Tibial nerve (tissue), 4 donors: ENCODE data around the gene CST4. TPM values are rescaled to one million over a fixed set of nuclear protein-coding genes. Genes with fewer than 3 reads are reported as not detected.

Source experiments
- DNase-seq, 2 donors: peaks; one replicate each; pipeline ENCODE4 v3.0.0-alpha.2; 2019; ENCODE audit warnings: low spot score in 2 of 2
- H3K27ac ChIP-seq, 4 donors: fragments of 200-600 bp; sonication (generic) in 3 of 4; one replicate each; pipeline ENCODE4 v1.5.1; 2017 to 2019; ENCODE audit warnings: mild to moderate bottlenecking in 1 of 4
- H3K27me3 ChIP-seq, 2 donors: fragments of 200-600 bp; sonication (generic) in 1 of 2; one replicate each; pipeline versions ENCODE4 v1.5.1 to v1.6.0; 2017 to 2019
- H3K36me3 ChIP-seq, 3 donors: fragments of 200-600 bp; sonication (generic); one replicate each; pipeline ENCODE4 v1.5.1; 2018 to 2019
- H3K4me1 ChIP-seq, 4 donors: fragments of 200-600 bp; sonication (generic) in 3 of 4; one replicate each; pipeline ENCODE4 v1.5.1; 2017 to 2019
- H3K4me3 ChIP-seq, 4 donors: fragments of 200-600 bp; sonication (generic) in 3 of 4; one replicate each; pipeline ENCODE4 v1.5.1; 2017 to 2019; ENCODE audit warnings: mild to moderate bottlenecking in 1 of 4, moderate library complexity in 1 of 4
- H3K9me3 ChIP-seq, 4 donors: fragments of 200-600 bp; sonication (generic) in 3 of 4; one replicate each; pipeline ENCODE4 v1.5.1; 2017 to 2019
- CTCF ChIP-seq, 5 experiments: fragments of 200-600 bp in 3 of 5; fragments of 450-650 bp in 2 of 5; sonication (generic) in 3 of 5; IDR thresholded peaks; one replicate each; pipeline ENCODE4 v1.5.1; 2016 to 2019; ENCODE audit warnings: antibody characterized with exemption in 5 of 5, mild to moderate bottlenecking in 3 of 5, moderate library complexity in 2 of 5
- EP300 ChIP-seq, 2 donors: sonication (generic); formaldehyde crosslinking; IDR thresholded peaks; one replicate each; pipeline ENCODE4 v1.6.1; 2017; ENCODE audit warnings: antibody characterized with exemption in 2 of 2, mild to moderate bottlenecking in 1 of 2
- POLR2A ChIP-seq, 2 donors: fragments of 450-650 bp; IDR thresholded peaks; one replicate each; pipeline ENCODE4 v1.6.1; 2017; ENCODE audit warnings: antibody characterized with exemption in 2 of 2, mild to moderate bottlenecking in 2 of 2, moderate library complexity in 2 of 2
- WGBS, 2 donors: methylation state at CpG; one replicate each; pipeline ENCODE4 v1.1.5; 2018; 5-methylcytosine and 5-hydroxymethylcytosine counted together
- total RNA-seq, 4 donors: library from RNA; depleted of rRNA; stranded (reverse); fragments of >200 nt; gene quantifications; one replicate each; pipeline ENCODE4 v1.1.0, GENCODE V29; 2016

CST4 gene
- total RNA-seq, 4 donors from 2014 or later = not detected

DNA sequence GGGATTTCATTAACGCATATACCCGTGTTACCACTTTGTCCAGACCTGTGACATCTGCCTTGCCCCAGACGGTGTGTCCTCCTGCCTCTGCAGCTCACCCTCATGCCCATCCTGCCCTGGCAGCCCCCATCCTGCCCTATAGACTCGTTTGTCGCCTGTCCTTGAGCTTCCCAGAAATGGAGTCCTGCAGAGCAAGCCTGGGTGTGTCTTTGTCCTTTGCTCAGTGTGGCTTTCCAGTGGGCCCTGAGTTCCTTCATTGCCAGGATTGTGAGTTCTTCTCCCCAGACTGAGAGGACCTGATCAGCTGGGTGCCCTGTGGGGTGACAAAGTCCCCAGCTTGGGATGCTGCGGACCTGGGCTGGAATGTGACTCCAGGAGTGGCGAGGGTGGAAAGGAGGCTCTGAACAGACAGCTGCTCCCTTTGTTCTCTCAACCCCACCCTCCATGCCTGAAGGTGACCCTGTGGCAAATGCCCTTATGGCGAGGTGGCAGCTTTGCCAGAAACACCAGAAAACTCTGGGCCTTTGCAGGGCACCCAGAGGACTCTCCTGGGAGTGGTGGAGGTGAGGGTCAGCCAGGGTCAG lies 48.7 kb downstream of the CST4 start:
- TF ChIP-seq CTCF (IDR thresholded peaks at IDR 0.05) (no peak), EP300 (IDR thresholded peaks at IDR 0.05) (no peak), POLR2A (IDR thresholded peaks at IDR 0.05) (no peak)
- Histone ChIP-seq H3K4me1 (peaks cover 0 to 48% (median 5%) of the 10 kb centered on the region in 4 donors), H3K36me3 (peaks cover 0 to 3% (median 0%) of the 10 kb centered on the region in 3 donors), H3K4me3 (no peak overlapping the region), H3K9me3 (no peaks in the 10 kb centered on the region), H3K27me3 (no peaks in the 10 kb centered on the region), H3K27ac (peak overlapping the region in 1 of 4 donors; percentile 17)
- DNase-seq = no peak
- WGBS, 2 donors = 80 to 82% methylated on average over 6 to 8 of the region's 8 CpGs

GRCh38 chr20:23639490-23639958 lies 49.3 kb downstream of the CST4 start:
- peaks cover 0 to 9% (median 0%) of the 10 kb centered on the region in 3 donors for H3K36me3 ChIP-seq
- no peak for TF ChIP-seq CTCF (IDR thresholded peaks at IDR 0.05)
- TF ChIP-seq POLR2A (IDR thresholded peaks at IDR 0.05) = no peak
- no peak for TF ChIP-seq EP300 (IDR thresholded peaks at IDR 0.05)
- WGBS, 2 donors = 76 to 88% methylated on average over 8 of the region's 8 CpGs
- H3K9me3 ChIP-seq = no peaks in the 10 kb centered on the region
- no peak for DNase-seq
- peaks cover 0 to 54% (median 8%) of the 10 kb centered on the region in 4 donors for H3K4me1 ChIP-seq
- H3K27me3 ChIP-seq = no peaks in the 10 kb centered on the region
- peak overlapping the region in 1 of 4 donors; percentile 99 for H3K27ac ChIP-seq
- H3K4me3 ChIP-seq = no peak overlapping the region

GRCh38 chr20:23638309-23638708 lies 50.5 kb downstream of the CST4 start:
- Histone ChIP-seq H3K27me3 (no peaks in the 10 kb centered on the region), H3K27ac (peak overlapping the region in 3 of 4 donors; percentile 95 to 99 (median 99)), H3K4me3 (no peak overlapping the region), H3K4me1 (peaks cover 0 to 66% (median 9%) of the 10 kb centered on the region in 4 donors), H3K9me3 (no peaks in the 10 kb centered on the region), H3K36me3 (peaks cover 0 to 21% (median 0%) of the 10 kb centered on the region in 3 donors)
- no peak for DNase-seq
- no peak for TF ChIP-seq CTCF (IDR thresholded peaks at IDR 0.05)
- TF ChIP-seq EP300 (IDR thresholded peaks at IDR 0.05) = no peak
- TF ChIP-seq POLR2A (IDR thresholded peaks at IDR 0.05) = no peak
- 55 to 61% methylated on average over 8 to 9 of the region's 9 CpGs for WGBS, 2 donors

DNA sequence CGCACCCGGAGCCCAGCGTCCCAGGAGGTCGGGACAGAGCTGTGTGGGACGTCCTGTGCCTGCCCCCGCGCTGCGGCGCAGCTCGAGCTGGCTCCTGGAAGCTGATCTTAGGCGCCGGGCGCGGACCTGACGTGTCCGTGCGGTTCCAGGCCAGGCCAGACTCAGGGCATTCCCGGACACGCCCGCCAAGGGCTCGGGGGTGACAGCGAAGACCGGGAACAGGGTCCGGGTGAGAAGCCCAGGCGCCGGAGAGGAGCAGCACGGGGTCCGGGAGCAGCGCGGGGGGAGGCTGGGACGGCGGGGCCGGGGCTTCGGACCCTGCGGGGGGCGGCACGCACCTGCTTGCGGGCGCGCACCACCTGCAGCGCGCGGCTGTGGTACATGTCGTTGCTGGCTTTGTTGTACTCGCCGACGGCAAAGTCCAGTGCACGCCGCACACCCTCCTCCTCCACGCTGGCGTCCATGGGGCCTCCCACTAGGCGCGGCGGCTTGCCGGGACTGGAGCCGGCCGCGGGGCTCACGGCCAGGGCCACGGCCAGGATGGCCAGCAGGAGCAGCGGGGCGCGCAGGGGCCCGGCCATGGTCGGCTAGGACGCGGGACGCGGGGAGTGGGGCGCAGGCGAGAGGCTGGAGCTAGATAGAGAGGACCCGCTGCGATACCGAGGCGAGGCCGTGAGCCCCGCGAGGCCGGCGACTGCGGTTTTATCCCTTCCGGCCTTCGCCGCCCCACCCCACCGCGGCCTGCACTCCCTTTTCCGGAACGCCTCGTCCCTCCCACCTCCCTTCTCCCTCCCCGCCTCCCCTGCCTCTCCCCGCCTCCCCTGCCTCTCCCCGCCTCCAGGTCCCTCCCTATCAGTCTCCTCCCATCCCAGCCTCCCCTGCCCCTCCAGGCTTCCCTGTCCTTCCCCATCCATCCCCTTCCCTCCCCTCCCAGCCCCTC lies 51.3 kb downstream of the CST4 start, which contains the start of gene CST3:
Gene CST3, minus strand, starts transcription at position 674 of the 940 bp plus-strand sequence. Its CDS starts 93 bp downstream, at position 581.
- no peaks in the 10 kb centered on the region for H3K9me3 ChIP-seq
- peaks cover 0 to 29% (median 0%) of the 10 kb centered on the region in 3 donors for H3K36me3 ChIP-seq
- H3K4me1 ChIP-seq = peaks cover 0 to 68% (median 9%) of the 10 kb centered on the region in 4 donors
- H3K4me3 ChIP-seq = peak within 1 kb of the TSS; percentile 72 to 99 (median 96)
- peak within 1 kb of the TSS; percentile 95 to 99 (median 97) for H3K27ac ChIP-seq
- WGBS, 2 donors = 0 to 1% methylated on average over 43 of the region's 92 CpGs
- no peaks in the 10 kb centered on the region for H3K27me3 ChIP-seq
- DNase-seq = peak; percentile 88 to 89
- TF ChIP-seq CTCF (IDR thresholded peaks at IDR 0.05) = peak in 1 of 5 experiments; percentile 18
- peak; percentile 70 to 91 for TF ChIP-seq POLR2A (IDR thresholded peaks at IDR 0.05)
- peak; percentile 46 to 88 for TF ChIP-seq EP300 (IDR thresholded peaks at IDR 0.05)
